Measurements from ENCODE around the gene PODXL. TPM values are rescaled to one million over a fixed set of nuclear protein-coding genes. Genes with fewer than 3 reads are reported as not detected.

PODXL gene
- total and polyA plus RNA-seq, 10 of the 15 experiments (the other 5 are each of a cell fraction or from before 2014, with no cell fraction given): 0.04 to 1.8 (median 0.38) TPM

GRCh38 chr7:131500357-131500756 is 56.1 kb downstream of the PODXL start:
- ChIA-PET POLR2A (no interaction called here), CTCF (interaction anchor here (0.6 to 4.3 kb wide), 3 partner anchors 12 to 46 kb away, joined by 3 to 44 read pairs (median 7); no protein-coding TSS in a partner anchor), RAD21 (ENCODE audit: unreplicated experiment) (interaction anchor here (0.7 to 1.4 kb wide), 4 partner anchors 8 to 18 kb away, joined by 3 read pairs; no protein-coding TSS in a partner anchor), SMC1A (ENCODE audit: uncharacterized antibody, unreplicated experiment) (interaction anchor here (0.6 to 1.6 kb wide), 4 partner anchors 8 to 154 kb away, joined by 3 to 5 read pairs (median 3); no protein-coding TSS in a partner anchor)
- no TSS peak for BruUV-seq (replicated peaks)
- in situ Hi-C loops (cut with MboI): no loop called here
- H3K4me3 ChIP-seq: no peak overlapping the region
- no peak for DNase-seq (ENCODE audit: low read depth, low spot score)
- peaks cover 6% of the 10 kb centered on the region; the same call in 1 of the 2 replicates for H3K4me1 ChIP-seq (ENCODE audit: control insufficient read depth, insufficient read depth, low read length)
- H3K79me2 ChIP-seq (ENCODE audit: control insufficient read depth, insufficient read depth, low read length): no peaks in the 10 kb centered on the region
- no peak for FAIRE-seq
- WGBS (ENCODE audit: insufficient coverage, insufficient replicate concordance, low lambda C conversion rate, missing lambda C conversion rate): 92% methylated on average over 1 of the region's 1 CpG
- no peak overlapping the region for H3K4me2 ChIP-seq (ENCODE audit: control insufficient read depth, insufficient read depth)
- intact Hi-C loops (cut with micrococcal nuclease; ENCODE audit: unreplicated experiment): no loop called here
- no peak overlapping the region for H3K9ac ChIP-seq (ENCODE audit: control insufficient read depth, insufficient read depth, low read length)
- H4K20me1 ChIP-seq (ENCODE audit: control insufficient read depth, insufficient read depth): no peaks in the 10 kb centered on the region
- H3K27me3 ChIP-seq (replicated peaks in 1 of 2; ENCODE audit: control insufficient read depth in 2 of 2, insufficient read depth in 2 of 2, low read length in 1 of 2): no peaks in the 10 kb centered on the region
- H3K36me3 ChIP-seq (ENCODE audit: control insufficient read depth in 2 of 2, insufficient read depth in 2 of 2, low read length in 1 of 2): no peaks in the 10 kb centered on the region; a peak in 1 of 4 replicates
- ATAC-seq: no peak
- H3K27ac ChIP-seq (ENCODE audit: control insufficient read depth, insufficient read depth): no peak overlapping the region
- H2AFZ ChIP-seq (ENCODE audit: control insufficient read depth, low read depth, low read length): no peak overlapping the region
- no peaks in the 10 kb centered on the region for H3K9me3 ChIP-seq (replicated peaks; ENCODE audit: control insufficient read depth, insufficient read depth, low read length)
- TF ChIP-seq STAT3 (IDR thresholded peaks at IDR 0.05; ENCODE audit: low read depth, low read length) (no peak), NR2F1 (conservative IDR thresholded peaks at IDR 0.05) (no peak), BMI1 (IDR thresholded peaks at IDR 0.05; ENCODE audit: borderline replicate concordance) (no peak), IRF3 (IDR thresholded peaks at IDR 0.05) (no peak), HCFC1 (IDR thresholded peaks at IDR 0.05; ENCODE audit: low read length) (no peak), GATAD2B (conservative IDR thresholded peaks at IDR 0.05; ENCODE audit: low read depth) (no peak), DPF2 (IDR thresholded peaks at IDR 0.05) (no peak)

GRCh38 chr7:131499801-131500200 is 56.6 kb downstream of the PODXL start:
- ATAC-seq (no peak), FAIRE-seq (no peak), DNase-seq (ENCODE audit: low read depth, low spot score) (no peak)
- H3K4me3 ChIP-seq: no peak overlapping the region
- no peak overlapping the region for H3K4me2 ChIP-seq (ENCODE audit: control insufficient read depth, insufficient read depth)
- H2AFZ ChIP-seq (ENCODE audit: control insufficient read depth, low read depth, low read length): no peak overlapping the region
- H3K9ac ChIP-seq (ENCODE audit: control insufficient read depth, insufficient read depth, low read length): no peak overlapping the region
- in situ Hi-C loops (cut with MboI): no loop called here
- BruUV-seq (replicated peaks): no TSS peak
- intact Hi-C loops (cut with micrococcal nuclease; ENCODE audit: unreplicated experiment): no loop called here
- ChIA-PET RAD21 (ENCODE audit: unreplicated experiment) (interaction anchor here (0.7 to 1.0 kb wide), 2 partner anchors 10 to 14 kb away, joined by 3 read pairs; no protein-coding TSS in a partner anchor), SMC1A (ENCODE audit: uncharacterized antibody, unreplicated experiment) (no interaction called here), CTCF (interaction anchor here (0.5 to 4.3 kb wide), 3 partner anchors 13 to 1256 kb away, joined by 3 to 44 read pairs (median 7); no protein-coding TSS in a partner anchor), POLR2A (no interaction called here)
- H3K4me1 ChIP-seq (ENCODE audit: control insufficient read depth, insufficient read depth, low read length): peaks cover 6% of the 10 kb centered on the region; the same call in 1 of the 2 replicates
- H3K36me3 ChIP-seq (ENCODE audit: control insufficient read depth in 2 of 2, insufficient read depth in 2 of 2, low read length in 1 of 2): no peaks in the 10 kb centered on the region; a peak in 1 of 4 replicates
- H4K20me1 ChIP-seq (ENCODE audit: control insufficient read depth, insufficient read depth): no peaks in the 10 kb centered on the region
- no peaks in the 10 kb centered on the region for H3K9me3 ChIP-seq (replicated peaks; ENCODE audit: control insufficient read depth, insufficient read depth, low read length)
- WGBS (ENCODE audit: insufficient coverage, insufficient replicate concordance, low lambda C conversion rate, missing lambda C conversion rate): 96% methylated on average over 6 of the region's 6 CpGs
- no peaks in the 10 kb centered on the region for H3K27me3 ChIP-seq (replicated peaks in 1 of 2; ENCODE audit: control insufficient read depth in 2 of 2, insufficient read depth in 2 of 2, low read length in 1 of 2)
- H3K79me2 ChIP-seq (ENCODE audit: control insufficient read depth, insufficient read depth, low read length): no peaks in the 10 kb centered on the region
- no peak overlapping the region for H3K27ac ChIP-seq (ENCODE audit: control insufficient read depth, insufficient read depth)
- TF ChIP-seq SPI1 (IDR thresholded peaks at IDR 0.05; ENCODE audit: borderline replicate concordance, insufficient read depth, low read depth, low read length): no peak
- TF ChIP-seq CBX3 (IDR thresholded peaks at IDR 0.05; ENCODE audit: borderline replicate concordance, low read depth): no peak
- no peak for TF ChIP-seq BRCA1 (IDR thresholded peaks at IDR 0.05; ENCODE audit: low read depth, low read length)
- no peak for TF ChIP-seq MXI1 (IDR thresholded peaks at IDR 0.05; ENCODE audit: low read depth, low read length)
- TF ChIP-seq MTA3 (IDR thresholded peaks at IDR 0.05; ENCODE audit: borderline replicate concordance, low read length): no peak
- TF ChIP-seq POLR2A (IDR thresholded peaks at IDR 0.05; ENCODE audit: low read depth, low read length): no peak
- no peak for TF ChIP-seq MAX (IDR thresholded peaks at IDR 0.05; ENCODE audit: low read depth, low read length)
- TF ChIP-seq SMAD1 (IDR thresholded peaks at IDR 0.05; ENCODE audit: low read depth, partially characterized antibody): no peak
- no peak for TF ChIP-seq IKZF2 (IDR thresholded peaks at IDR 0.05)
- TF ChIP-seq RAD51 (IDR thresholded peaks at IDR 0.05): no peak
- no peak for TF ChIP-seq NR2C1 (IDR thresholded peaks at IDR 0.05)
- no peak for TF ChIP-seq HCFC1 (IDR thresholded peaks at IDR 0.05; ENCODE audit: low read length)
- TF ChIP-seq ESRRA (IDR thresholded peaks at IDR 0.05; ENCODE audit: low read length): no peak
- TF ChIP-seq RAD21 (IDR thresholded peaks at IDR 0.05; ENCODE audit: insufficient read depth, low read depth, low read length): no peak
